ENCODE results near the gene CHMP4A. TPM values are rescaled to one million over a fixed set of nuclear protein-coding genes. Genes with fewer than 3 reads are reported as not detected.

Gene CHMP4A
- total RNA-seq, 4 donors from 2014 or later, result 54.1 to 114 (median 82.3) TPM

- TF ChIP-seq, protein P1, sequence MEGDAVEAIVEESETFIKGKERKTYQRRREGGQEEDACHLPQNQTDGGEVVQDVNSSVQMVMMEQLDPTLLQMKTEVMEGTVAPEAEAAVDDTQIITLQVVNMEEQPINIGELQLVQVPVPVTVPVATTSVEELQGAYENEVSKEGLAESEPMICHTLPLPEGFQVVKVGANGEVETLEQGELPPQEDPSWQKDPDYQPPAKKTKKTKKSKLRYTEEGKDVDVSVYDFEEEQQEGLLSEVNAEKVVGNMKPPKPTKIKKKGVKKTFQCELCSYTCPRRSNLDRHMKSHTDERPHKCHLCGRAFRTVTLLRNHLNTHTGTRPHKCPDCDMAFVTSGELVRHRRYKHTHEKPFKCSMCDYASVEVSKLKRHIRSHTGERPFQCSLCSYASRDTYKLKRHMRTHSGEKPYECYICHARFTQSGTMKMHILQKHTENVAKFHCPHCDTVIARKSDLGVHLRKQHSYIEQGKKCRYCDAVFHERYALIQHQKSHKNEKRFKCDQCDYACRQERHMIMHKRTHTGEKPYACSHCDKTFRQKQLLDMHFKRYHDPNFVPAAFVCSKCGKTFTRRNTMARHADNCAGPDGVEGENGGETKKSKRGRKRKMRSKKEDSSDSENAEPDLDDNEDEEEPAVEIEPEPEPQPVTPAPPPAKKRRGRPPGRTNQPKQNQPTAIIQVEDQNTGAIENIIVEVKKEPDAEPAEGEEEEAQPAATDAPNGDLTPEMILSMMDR (IDR thresholded peaks at IDR 0.05; ENCODE audit: low read depth), result no peak
Measured at GRCh38 chr14:24185741-24186140, 27.5 kb downstream of the CHMP4A start.

DNA sequence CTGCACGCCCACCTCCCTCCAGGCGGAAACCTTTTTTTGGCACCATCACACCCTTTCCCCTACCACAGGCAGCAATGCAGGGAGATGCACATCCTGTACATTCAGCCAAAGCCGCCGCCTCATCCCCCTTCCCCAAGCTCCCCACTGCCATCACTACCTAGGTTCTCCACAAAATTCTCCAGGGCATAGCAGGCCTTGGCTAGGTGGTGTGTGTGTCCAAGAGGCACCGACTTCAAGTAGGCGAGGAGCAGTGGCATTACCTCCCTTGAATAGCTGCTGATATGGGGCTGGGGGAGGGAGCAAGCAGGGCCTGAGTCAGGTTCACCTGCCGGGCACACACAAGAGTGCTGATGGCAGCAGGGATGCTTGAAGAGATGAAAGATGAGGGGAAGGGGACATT, 28.3 kb downstream of the CHMP4A start:
- TF ChIP-seq, protein P1 (IDR thresholded peaks at IDR 0.05; ENCODE audit: low read depth), result no peak

GRCh38 chr14:24184104-24184970, 29.0 kb downstream of the CHMP4A start:
- TF ChIP-seq, protein P1 (IDR thresholded peaks at IDR 0.05; ENCODE audit: low read depth), result no peak

DNA sequence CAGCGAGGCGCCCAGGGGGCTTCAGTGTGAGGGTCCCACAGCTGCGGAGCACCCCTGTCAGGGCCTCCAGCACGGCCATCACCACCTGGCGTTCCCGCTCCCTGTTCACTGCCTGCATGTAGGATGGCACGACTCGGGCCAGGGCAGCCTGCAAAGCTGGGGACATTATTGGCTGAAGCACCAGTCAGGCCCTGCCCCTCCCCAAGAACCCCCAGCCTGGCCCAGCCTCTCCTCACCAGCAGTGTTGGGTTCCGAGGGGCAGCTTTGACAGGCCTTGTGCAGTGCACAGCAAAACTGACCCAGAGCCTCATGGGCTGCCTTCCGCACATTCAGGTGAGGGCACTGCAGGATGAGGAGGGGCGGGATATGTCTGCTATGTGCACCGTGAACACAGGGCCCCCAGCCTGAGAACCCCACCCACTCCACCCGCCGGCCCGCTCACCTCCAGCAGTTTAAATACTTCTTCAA, 30.2 kb downstream of the CHMP4A start:
- TF ChIP-seq, protein P1 (IDR thresholded peaks at IDR 0.05; ENCODE audit: low read depth), result no peak

- TF ChIP-seq, protein P1 (IDR thresholded peaks at IDR 0.05; ENCODE audit: low read depth), result no peak
Measured at GRCh38 chr14:24182110-24182882, 31.0 kb downstream of the CHMP4A start.

DNA sequence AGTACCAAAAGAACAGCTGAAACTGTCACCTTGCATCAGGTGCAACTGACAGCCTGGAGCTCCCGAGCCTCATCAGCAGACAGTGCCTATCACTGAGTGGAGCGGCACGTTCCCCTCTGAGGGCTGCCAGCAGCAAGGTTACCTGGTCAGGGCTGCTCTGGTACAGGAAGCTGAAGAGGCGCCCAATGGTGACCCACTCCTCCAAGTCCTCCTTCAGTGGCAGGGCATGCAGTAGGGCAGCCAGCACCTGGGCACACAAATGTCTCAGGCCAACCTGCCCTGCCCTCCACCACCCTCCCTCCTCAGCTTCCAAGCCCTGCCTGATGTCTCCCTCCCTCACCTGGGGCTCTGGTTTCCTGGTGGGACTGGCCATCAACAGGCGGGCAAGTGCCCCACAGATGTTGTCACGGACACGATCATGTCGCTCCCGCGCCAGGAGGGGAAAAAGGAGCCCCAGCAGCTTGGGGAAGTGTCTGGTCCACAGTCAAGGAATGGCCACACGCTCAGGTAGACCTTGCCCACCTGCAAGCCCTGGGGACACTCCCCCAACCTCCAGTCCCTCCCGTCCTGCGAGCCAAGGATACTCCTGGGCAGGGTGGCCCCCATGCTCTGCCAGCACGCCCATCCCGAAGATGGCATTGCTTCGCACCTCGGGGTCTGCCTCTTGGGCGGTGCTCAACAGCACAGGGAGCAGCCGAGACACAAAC, 31.8 kb downstream of the CHMP4A start:
- TF ChIP-seq, protein P1 (IDR thresholded peaks at IDR 0.05; ENCODE audit: low read depth), result no peak

All from subcutaneous adipose tissue (tissue), 4 donors.